GM19099 (cell line): ENCODE data around the gene DMGDH.

Experiments
- POLR2A ChIP-seq: IDR thresholded peaks from 3 replicates; pipeline ENCODE4 v1.6.1; 2011; ENCODE audit warnings: low read depth; ENCODE audit not compliant: insufficient read length; ENCODE audit errors: extremely low read depth

Gene DMGDH

GRCh38 chr5:79080804-79081203 is 11.3 kb upstream of the DMGDH start:
- no peak for TF ChIP-seq POLR2A

GRCh38 chr5:79077680-79078365 is 8.3 kb upstream of the DMGDH start:
- no peak for TF ChIP-seq POLR2A

- TF ChIP-seq POLR2A, result no peak
These were observed 7.3 kb upstream of the DMGDH start for GRCh38 chr5:79076819-79077218.

- TF ChIP-seq POLR2A, result no peak
These were observed 6.4 kb upstream of the DMGDH start for GRCh38 chr5:79075646-79076426.

GRCh38 chr5:79074641-79075040 is 5.2 kb upstream of the DMGDH start:
- TF ChIP-seq POLR2A, result no peak

- TF ChIP-seq POLR2A, result no peak
These were observed 835 bp upstream of the DMGDH start for GRCh38 chr5:79070350-79070667.

GRCh38 chr5:79062436-79062835 is 7.0 kb downstream of the DMGDH start:
- TF ChIP-seq POLR2A, result no peak

- TF ChIP-seq POLR2A, result no peak
These were observed 9.8 kb downstream of the DMGDH start for GRCh38 chr5:79059674-79060073.

GRCh38 chr5:79056847-79057246 is 12.6 kb downstream of the DMGDH start:
- no peak for TF ChIP-seq POLR2A

GRCh38 chr5:79055017-79055416 is 14.5 kb downstream of the DMGDH start:
- TF ChIP-seq POLR2A, result no peak

- TF ChIP-seq POLR2A, result no peak
These were observed 16.2 kb downstream of the DMGDH start for GRCh38 chr5:79053321-79053720.

- TF ChIP-seq POLR2A, result no peak
These were observed 19.0 kb downstream of the DMGDH start for GRCh38 chr5:79050498-79050897.

- no peak for TF ChIP-seq POLR2A
These were observed 21.0 kb downstream of the DMGDH start for GRCh38 chr5:79048437-79048836.

- no peak for TF ChIP-seq POLR2A
These were observed 22.3 kb downstream of the DMGDH start for GRCh38 chr5:79047199-79047598.

- TF ChIP-seq POLR2A, result no peak
These were observed 27.3 kb downstream of the DMGDH start for GRCh38 chr5:79042188-79042587.

- TF ChIP-seq POLR2A, result no peak
These were observed 32.7 kb downstream of the DMGDH start for GRCh38 chr5:79036769-79037168.
